NCI-H2081 treated with DMSO at 0.1 percent for 48 hours (cell line): ENCODE measurements around the gene ITCH.
"Not testable (repeated sequence)": the region's sequence is repeated elsewhere in the genome, so short reads cannot be mapped to it uniquely, and the experiment has no call there.

Experiments used
- DNase-seq: peaks from one replicate; lab custom pipeline; 2025; lab: John Stamatoyannopoulos, UW

Gene ITCH

GRCh38 chr20:34512266-34512954 is 149.3 kb downstream of the ITCH start:
- no peak for DNase-seq

- DNase-seq, result no peak
Measured at GRCh38 chr20:34512955-34513419, 149.9 kb downstream of the ITCH start.

GRCh38 chr20:34514034-34514433 is 151.0 kb downstream of the ITCH start:
- DNase-seq, result not testable (repeated sequence)

- no peak for DNase-seq
Measured at GRCh38 chr20:34514897-34515483, 151.9 kb downstream of the ITCH start.

- DNase-seq, result peak; percentile 2
Measured at GRCh38 chr20:34515484-34516246, 152.6 kb downstream of the ITCH start.

GRCh38 chr20:34516247-34517113 is 153.4 kb downstream of the ITCH start, which contains the start of gene DYNLRB1:
Gene DYNLRB1, plus strand, starts transcription at chr20:34516422. Its CDS starts 37 bp downstream, at chr20:34516459.
- DNase-seq, result peak; percentile 85

GRCh38 chr20:34517114-34517505 is 154.0 kb downstream of the ITCH start:
- DNase-seq, result no peak

- DNase-seq, result not testable (repeated sequence)
Measured at GRCh38 chr20:34518863-34519262, 155.8 kb downstream of the ITCH start.

GRCh38 chr20:34519841-34520240 is 156.8 kb downstream of the ITCH start:
- not testable (repeated sequence) for DNase-seq

- no peak for DNase-seq
Measured at GRCh38 chr20:34522969-34523871, 160.1 kb downstream of the ITCH start.

- no peak for DNase-seq
Measured at GRCh38 chr20:34524426-34524825, 161.4 kb downstream of the ITCH start.

GRCh38 chr20:34525342-34525708 is 162.3 kb downstream of the ITCH start:
- DNase-seq, result no peak

GRCh38 chr20:34525709-34526416 is 162.8 kb downstream of the ITCH start:
- DNase-seq, result no peak

- no peak for DNase-seq
Measured at GRCh38 chr20:34526466-34526865, 163.4 kb downstream of the ITCH start.

GRCh38 chr20:34527016-34527415 is 163.9 kb downstream of the ITCH start:
- no peak for DNase-seq

- no peak for DNase-seq
Measured at GRCh38 chr20:34528921-34529297, 165.8 kb downstream of the ITCH start.

GRCh38 chr20:34529742-34530141 is 166.7 kb downstream of the ITCH start:
- DNase-seq, result no peak

GRCh38 chr20:34530342-34530741 is 167.3 kb downstream of the ITCH start:
- DNase-seq, result no peak

GRCh38 chr20:34531608-34532265 is 168.7 kb downstream of the ITCH start:
- DNase-seq, result no peak

- no peak for DNase-seq
Measured at GRCh38 chr20:34532320-34532719, 169.2 kb downstream of the ITCH start.
